ENCODE data around the gene ETDC. TPM values are rescaled to one million over a fixed set of nuclear protein-coding genes. Genes with fewer than 3 reads are reported as not detected.
"Not testable (repeated sequence)": the region's sequence is repeated elsewhere in the genome, so short reads cannot be mapped to it uniquely, and the experiment has no call there.

ETDC gene
- total RNA-seq, 4 donors from 2014 or later, result not detected

DNA sequence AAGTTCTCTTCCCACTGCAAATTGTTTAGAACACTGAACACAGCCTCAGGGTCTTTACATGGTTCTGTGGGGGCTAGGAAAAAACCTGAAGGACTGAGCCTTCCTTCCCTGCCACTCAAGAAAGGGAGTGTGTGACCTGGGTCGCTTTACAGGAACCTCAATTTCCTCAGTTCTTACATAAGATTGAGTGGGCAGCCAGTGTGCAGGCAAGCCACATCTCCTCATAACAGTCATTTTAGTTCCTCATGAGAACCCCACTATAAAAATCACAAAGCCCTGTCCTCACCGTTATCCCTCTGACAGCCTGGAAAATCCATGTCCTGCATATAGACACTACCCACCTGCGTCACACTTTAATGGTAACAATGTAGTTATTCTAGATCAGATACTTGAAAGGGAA, 2.1 kb upstream of the ETDC start:
- DNase-seq (ENCODE audit: low spot score in 2 of 2), result no peak
- WGBS, result 74% methylated on average over 3 of the region's 3 CpGs
- H3K9me3 ChIP-seq, result no peaks in the 10 kb centered on the region
- no peaks in the 10 kb centered on the region for H3K27me3 ChIP-seq
- no peak for TF ChIP-seq POLR2A (IDR thresholded peaks at IDR 0.05)
- no peak for TF ChIP-seq EP300 (IDR thresholded peaks at IDR 0.05)
- TF ChIP-seq CTCF (IDR thresholded peaks at IDR 0.05), result no peak
- TF ChIP-seq POLR2AphosphoS5 (IDR thresholded peaks at IDR 0.05), result no peak
- H3K4me1 ChIP-seq, result no peaks in the 10 kb centered on the region
- H3K27ac ChIP-seq, result no peak overlapping the region
- H3K4me3 ChIP-seq, result no peak overlapping the region
- H3K36me3 ChIP-seq, result no peaks in the 10 kb centered on the region

GRCh38 chrX:135308345-135308855, 880 bp upstream of the ETDC start:
- Histone ChIP-seq H3K27ac (no peak overlapping the region), H3K4me1 (no peaks in the 10 kb centered on the region)
- WGBS, result 40% methylated on average over 1 of the region's 1 CpG

GRCh38 chrX:135315864-135316263, 6.6 kb downstream of the ETDC start:
- WGBS, result 97% methylated on average over 1 of the region's 1 CpG
- Histone ChIP-seq H3K4me1 (no peaks in the 10 kb centered on the region), H3K36me3 (no peaks in the 10 kb centered on the region), H3K27me3 (no peaks in the 10 kb centered on the region), H3K9me3 (no peaks in the 10 kb centered on the region), H3K4me3 (no peak overlapping the region), H3K27ac (no peak overlapping the region)
- TF ChIP-seq CTCF (IDR thresholded peaks at IDR 0.05), result no peak
- no peak for TF ChIP-seq EP300 (IDR thresholded peaks at IDR 0.05)
- TF ChIP-seq POLR2A (IDR thresholded peaks at IDR 0.05), result no peak
- TF ChIP-seq POLR2AphosphoS5 (IDR thresholded peaks at IDR 0.05), result no peak
- no peak for DNase-seq (ENCODE audit: low spot score in 2 of 2)

More at GRCh38 chrX:135308345-135308855, 880 bp upstream of the ETDC start:
- no peak overlapping the region for H3K4me3 ChIP-seq
- no peaks in the 10 kb centered on the region for H3K36me3 ChIP-seq
- no peaks in the 10 kb centered on the region for H3K9me3 ChIP-seq
- no peak for DNase-seq (ENCODE audit: low spot score in 2 of 2)
- TF ChIP-seq EP300 (IDR thresholded peaks at IDR 0.05), result no peak
- TF ChIP-seq CTCF (IDR thresholded peaks at IDR 0.05), result no peak
- TF ChIP-seq POLR2AphosphoS5 (IDR thresholded peaks at IDR 0.05), result no peak
- TF ChIP-seq POLR2A (IDR thresholded peaks at IDR 0.05), result no peak
- H3K27me3 ChIP-seq, result no peaks in the 10 kb centered on the region

- Histone ChIP-seq H3K4me1 (no peaks in the 10 kb centered on the region), H3K27ac (no peak overlapping the region), H3K9me3 (no peaks in the 10 kb centered on the region), H3K27me3 (no peaks in the 10 kb centered on the region), H3K36me3 (no peaks in the 10 kb centered on the region), H3K4me3 (no peak overlapping the region)
- 77% methylated on average over 5 of the region's 5 CpGs for WGBS
- TF ChIP-seq CTCF (IDR thresholded peaks at IDR 0.05) (no peak), POLR2A (IDR thresholded peaks at IDR 0.05) (no peak), POLR2AphosphoS5 (IDR thresholded peaks at IDR 0.05) (no peak), EP300 (IDR thresholded peaks at IDR 0.05) (no peak)
- DNase-seq (ENCODE audit: low spot score in 2 of 2), result no peak
Observed at GRCh38 chrX:135324463-135324862, 15.2 kb downstream of the ETDC start.

- H3K9me3 ChIP-seq; H3K36me3 ChIP-seq; H3K4me3 ChIP-seq; H3K27ac ChIP-seq; DNase-seq (ENCODE audit: low spot score in 2 of 2); H3K4me1 ChIP-seq; H3K27me3 ChIP-seq: not testable (repeated sequence)
- WGBS, result no CpG with 5 or more reads among the region's 32 CpGs
Observed at GRCh38 chrX:135325036-135325818, 15.9 kb downstream of the ETDC start.

Measured in suprapubic skin (tissue), 4 donors.